ENCODE measurements around the gene USE1. TPM values are rescaled to one million over a fixed set of nuclear protein-coding genes. Genes with fewer than 3 reads are reported as not detected.

The USE1 gene
- total and polyA plus RNA-seq, 9 of the 15 experiments (the other 6 are each of a cell fraction or from before 2014, with no cell fraction given) = 17.3 to 52.4 (median 34.0) TPM

GRCh38 chr19:17209126-17210036 is 5.8 kb upstream of the USE1 start (continued):
- TF ChIP-seq NELFE (IDR thresholded peaks at IDR 0.05; ENCODE audit: insufficient read depth, insufficient read length) (no peak), MCM7 (IDR thresholded peaks at IDR 0.05) (no peak), BRCA1 (IDR thresholded peaks at IDR 0.05) (no peak), BRCA1 (CRISPR knock-in tag; IDR thresholded peaks at IDR 0.05) (no peak), ZNF655 (CRISPR knock-in tag; IDR thresholded peaks at IDR 0.05) (no peak), NONO (IDR thresholded peaks at IDR 0.05; ENCODE audit: low read depth in 2 of 2, low read length in 1 of 2) (no peak), RAD51 (IDR thresholded peaks at IDR 0.05; ENCODE audit: borderline replicate concordance, low read depth) (no peak), RBFOX2 (IDR thresholded peaks at IDR 0.05; ENCODE audit: low read depth, low read length) (peak; percentile 32; the same call in 1 of the 2 replicates)

GRCh38 chr19:17210296-17210695 is 4.9 kb upstream of the USE1 start:
- Histone ChIP-seq H3K9ac (ENCODE audit: insufficient read depth in 1 of 2, low read depth in 2 of 2, low read length in 2 of 2) (peak overlapping the region in 1 of 2 experiments; percentile 80; a peak in 2 of 4 replicates), H3K79me2 (ENCODE audit: control insufficient read depth, insufficient read depth, low read length) (no peaks in the 10 kb centered on the region; the same call in 1 of the 3 replicates), H3K9me3 (replicated peaks; ENCODE audit: control insufficient read depth, insufficient read depth, low read depth, low read length) (no peaks in the 10 kb centered on the region), H3K4me3 (no peak overlapping the region), H2AFZ (ENCODE audit: low read depth, low read length) (no peak overlapping the region), H3K4me2 (ENCODE audit: insufficient read depth, low read length) (no peak overlapping the region), H3K27me3 (ENCODE audit: control insufficient read depth in 2 of 2, insufficient read depth in 2 of 2, low read length in 2 of 2) (no peaks in the 10 kb centered on the region), H4K20me1 (replicated peaks; ENCODE audit: control insufficient read depth, insufficient read depth, low read length) (0 out of 2 replicates have a peak, but pooled peaks cover 7% of the 10 kb centered on the region), H3K27ac (ENCODE audit: extremely low read depth, low read depth, low read length) (peak overlapping the region; percentile 47; the same call in 2 of the 3 replicates), H3K36me3 (ENCODE audit: control insufficient read depth, insufficient read depth, low read length) (peaks cover 47% of the 10 kb centered on the region; the same call in 1 of the 3 replicates), H3K4me1 (replicated peaks in 1 of 2; ENCODE audit: control insufficient read depth in 2 of 2, insufficient read depth in 2 of 2, low read length in 2 of 2) (peaks cover 12 to 45% of the 10 kb centered on the region in 2 experiments; a peak in 4 of 5 replicates), H3K9me1 (ENCODE audit: control insufficient read depth, insufficient read depth, low read length) (no peaks in the 10 kb centered on the region)
- DNase-seq (ENCODE audit: extremely low read depth in 1 of 4, low spot score in 3 of 4) = no peak
- intact Hi-C loops (cut with micrococcal nuclease) = no loop called here
- no peak for FAIRE-seq
- ATAC-seq = no peak
- WGBS (ENCODE audit: insufficient coverage, low coverage, missing lambda C conversion rate) = 77% methylated on average over 14 of the region's 14 CpGs
- peak; percentile 6 for TF ChIP-seq POLR2G (IDR thresholded peaks at IDR 0.05; ENCODE audit: low read depth, low read length)
- TF ChIP-seq HBP1 (CRISPR knock-in tag; IDR thresholded peaks at IDR 0.05) = no peak
- no TSS peak for BruUV-seq (replicated peaks)
- in situ Hi-C loops (cut with MboI) = no loop called here
- POLR2A ChIA-PET = interaction anchor here (0.6 to 1.0 kb wide), 2 partner anchors 17 to 46 kb away, joined by 3 to 4 read pairs; no protein-coding TSS in a partner anchor
- CTCF ChIA-PET (ENCODE audit: low intra/inter-chr PET ratio) = interaction anchor here (1.2 kb wide), 1 partner anchor 73 kb away, joined by 8 read pairs; no protein-coding TSS in a partner anchor

Data from K562 (cell line).